T-helper 1 cell treated with Interleukin-12 subunit alpha and Interleukin-12 subunit beta and Interleukin-4 antibody, amounts not matched to agents 30 μg/mL and 1 μg/mL, for 36 hours (primary cell): ENCODE measurements around the gene PTPRN2.

ENCODE experiments used
- H3K27ac Mint-ChIP-seq: one replicate; pipeline ENCODE4 v1.8.0; 2021; ENCODE audit warnings: mild to moderate bottlenecking, mixed read lengths
- H3K27me3 Mint-ChIP-seq: one replicate; pipeline ENCODE4 v1.8.0; 2021; ENCODE audit warnings: low read depth, mixed read lengths
- H3K36me3 Mint-ChIP-seq: one replicate; pipeline ENCODE4 v1.8.0; 2021; ENCODE audit warnings: low read depth, mixed read lengths
- H3K4me1 Mint-ChIP-seq: one replicate; pipeline ENCODE4 v1.8.0; 2021; ENCODE audit warnings: low read depth, mixed read lengths
- H3K4me3 Mint-ChIP-seq: one replicate; pipeline ENCODE4 v1.8.0; 2021; ENCODE audit warnings: mild to moderate bottlenecking, moderate library complexity, mixed read lengths
- H3K9me3 Mint-ChIP-seq: one replicate; pipeline ENCODE4 v1.8.0; 2021; ENCODE audit warnings: mixed read lengths

Gene PTPRN2

GRCh38 chr7:157694376-157694665 is 893.3 kb downstream of the PTPRN2 start:
- peaks cover 2% of the 10 kb centered on the region for H3K36me3 Mint-ChIP-seq
- H3K4me3 Mint-ChIP-seq = no peak overlapping the region
- peaks cover 34% of the 10 kb centered on the region for H3K27me3 Mint-ChIP-seq
- H3K4me1 Mint-ChIP-seq = peaks cover 5% of the 10 kb centered on the region
- H3K27ac Mint-ChIP-seq = no peak overlapping the region
- no peaks in the 10 kb centered on the region for H3K9me3 Mint-ChIP-seq

- Mint-ChIP-seq H3K36me3 (peaks cover 2% of the 10 kb centered on the region), H3K27ac (no peak overlapping the region), H3K9me3 (no peaks in the 10 kb centered on the region), H3K4me3 (no peak overlapping the region), H3K27me3 (peaks cover 34% of the 10 kb centered on the region), H3K4me1 (peaks cover 5% of the 10 kb centered on the region)
Measured at GRCh38 chr7:157693521-157694375, 893.9 kb downstream of the PTPRN2 start.

GRCh38 chr7:157693071-157693520 is 894.5 kb downstream of the PTPRN2 start:
- H3K27ac Mint-ChIP-seq = no peak overlapping the region
- peaks cover 2% of the 10 kb centered on the region for H3K36me3 Mint-ChIP-seq
- H3K4me3 Mint-ChIP-seq = no peak overlapping the region
- H3K27me3 Mint-ChIP-seq = peaks cover 40% of the 10 kb centered on the region
- no peaks in the 10 kb centered on the region for H3K9me3 Mint-ChIP-seq
- H3K4me1 Mint-ChIP-seq = peaks cover 5% of the 10 kb centered on the region

GRCh38 chr7:157692460-157693011 is 895.1 kb downstream of the PTPRN2 start:
- Mint-ChIP-seq H3K9me3 (no peaks in the 10 kb centered on the region), H3K4me1 (peaks cover 5% of the 10 kb centered on the region), H3K27me3 (peaks cover 46% of the 10 kb centered on the region), H3K4me3 (no peak overlapping the region), H3K27ac (no peak overlapping the region), H3K36me3 (peaks cover 2% of the 10 kb centered on the region)

- Mint-ChIP-seq H3K4me3 (peak overlapping the region; percentile 53), H3K27ac (no peak overlapping the region), H3K36me3 (peaks cover 2% of the 10 kb centered on the region), H3K27me3 (peaks cover 53% of the 10 kb centered on the region), H3K4me1 (peaks cover 5% of the 10 kb centered on the region), H3K9me3 (no peaks in the 10 kb centered on the region)
Measured at GRCh38 chr7:157691586-157692459, 895.8 kb downstream of the PTPRN2 start.

GRCh38 chr7:157690833-157691585 is 896.6 kb downstream of the PTPRN2 start:
- Mint-ChIP-seq H3K27me3 (peaks cover 61% of the 10 kb centered on the region), H3K36me3 (peaks cover 2% of the 10 kb centered on the region), H3K9me3 (no peaks in the 10 kb centered on the region), H3K4me1 (peaks cover 5% of the 10 kb centered on the region), H3K4me3 (peak overlapping the region; percentile 53), H3K27ac (no peak overlapping the region)

- Mint-ChIP-seq H3K27me3 (peaks cover 58% of the 10 kb centered on the region), H3K9me3 (no peaks in the 10 kb centered on the region), H3K4me3 (peak overlapping the region; percentile 44), H3K4me1 (peaks cover 5% of the 10 kb centered on the region), H3K36me3 (peaks cover 2% of the 10 kb centered on the region), H3K27ac (no peak overlapping the region)
Measured at GRCh38 chr7:157690058-157690832, 897.4 kb downstream of the PTPRN2 start.

- Mint-ChIP-seq H3K27ac (no peak overlapping the region), H3K36me3 (peaks cover 2% of the 10 kb centered on the region), H3K4me1 (peaks cover 5% of the 10 kb centered on the region), H3K4me3 (no peak overlapping the region), H3K9me3 (no peaks in the 10 kb centered on the region), H3K27me3 (peaks cover 52% of the 10 kb centered on the region)
Measured at GRCh38 chr7:157689269-157690057, 898.2 kb downstream of the PTPRN2 start.

GRCh38 chr7:157688533-157689268 is 898.9 kb downstream of the PTPRN2 start:
- H3K36me3 Mint-ChIP-seq = no peaks in the 10 kb centered on the region
- H3K27me3 Mint-ChIP-seq = peaks cover 51% of the 10 kb centered on the region
- no peak overlapping the region for H3K27ac Mint-ChIP-seq
- H3K9me3 Mint-ChIP-seq = no peaks in the 10 kb centered on the region
- peaks cover 7% of the 10 kb centered on the region for H3K4me1 Mint-ChIP-seq
- peak overlapping the region; percentile 4 for H3K4me3 Mint-ChIP-seq

GRCh38 chr7:157687845-157688532 is 899.6 kb downstream of the PTPRN2 start:
- peak overlapping the region; percentile 4 for H3K4me3 Mint-ChIP-seq
- H3K36me3 Mint-ChIP-seq = no peaks in the 10 kb centered on the region
- no peaks in the 10 kb centered on the region for H3K9me3 Mint-ChIP-seq
- H3K4me1 Mint-ChIP-seq = peaks cover 7% of the 10 kb centered on the region
- H3K27me3 Mint-ChIP-seq = peaks cover 58% of the 10 kb centered on the region
- no peak overlapping the region for H3K27ac Mint-ChIP-seq

- Mint-ChIP-seq H3K4me3 (no peak overlapping the region), H3K27ac (no peak overlapping the region), H3K27me3 (peaks cover 62% of the 10 kb centered on the region), H3K36me3 (no peaks in the 10 kb centered on the region), H3K9me3 (no peaks in the 10 kb centered on the region), H3K4me1 (peaks cover 7% of the 10 kb centered on the region)
Measured at GRCh38 chr7:157687158-157687557, 900.5 kb downstream of the PTPRN2 start.

GRCh38 chr7:157686285-157686894 is 901.2 kb downstream of the PTPRN2 start:
- no peak overlapping the region for H3K27ac Mint-ChIP-seq
- H3K36me3 Mint-ChIP-seq = no peaks in the 10 kb centered on the region
- H3K4me1 Mint-ChIP-seq = peaks cover 6% of the 10 kb centered on the region
- H3K27me3 Mint-ChIP-seq = peaks cover 67% of the 10 kb centered on the region
- no peaks in the 10 kb centered on the region for H3K9me3 Mint-ChIP-seq
- no peak overlapping the region for H3K4me3 Mint-ChIP-seq
